GM19328 (cell line): ENCODE data around the gene RNPS1.
A peak's percentile ranks its signal among the peaks of the same experiment; 100 is the strongest.
"Not testable (repeated sequence)": the region's sequence is repeated elsewhere in the genome, so short reads cannot be mapped to it uniquely, and the experiment has no call there.

Source experiments
- ATAC-seq: cut with Tn5 transposase; IDR thresholded peaks from one replicate; pipeline ENCODE4 v1.9.1; 2021; ENCODE audit warnings: mild to moderate bottlenecking, moderate library complexity; ENCODE audit not compliant: unreplicated experiment

RNPS1 gene

DNA sequence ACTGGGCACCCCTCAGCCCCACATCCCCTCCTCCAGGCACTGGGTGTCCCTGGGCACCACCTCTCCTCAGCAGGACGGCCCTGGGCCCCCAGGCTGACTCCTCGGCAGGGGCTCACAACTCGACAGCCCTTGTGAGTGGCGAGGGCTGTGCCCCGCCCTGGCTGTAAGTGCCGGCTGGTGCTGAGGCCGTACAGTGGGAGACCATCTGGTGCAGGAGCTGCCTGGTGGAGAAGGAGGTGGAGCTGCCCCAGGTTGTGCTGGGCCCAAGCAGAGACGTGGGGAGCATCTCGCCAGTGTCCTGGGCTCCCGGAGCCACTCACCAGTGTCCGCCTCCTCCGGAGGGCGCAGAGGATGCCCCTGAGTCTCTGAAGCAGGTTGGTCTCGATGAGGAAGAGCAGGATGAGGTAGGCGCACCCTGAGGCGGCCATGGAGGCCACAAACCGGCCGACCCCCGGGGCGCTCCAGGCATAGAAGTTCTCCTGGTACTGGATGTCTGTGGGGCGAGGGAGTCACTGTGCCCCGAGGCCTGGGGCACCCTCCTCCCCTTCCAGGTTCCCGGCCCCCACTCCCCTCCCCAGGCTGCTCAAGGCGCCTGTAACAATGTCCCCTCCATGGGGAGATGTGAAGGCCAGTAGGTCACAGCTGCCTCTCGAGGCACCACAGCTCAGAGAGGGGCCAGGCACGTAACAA is 15.1 kb upstream of the RNPS1 start:
- ATAC-seq: no peak

DNA sequence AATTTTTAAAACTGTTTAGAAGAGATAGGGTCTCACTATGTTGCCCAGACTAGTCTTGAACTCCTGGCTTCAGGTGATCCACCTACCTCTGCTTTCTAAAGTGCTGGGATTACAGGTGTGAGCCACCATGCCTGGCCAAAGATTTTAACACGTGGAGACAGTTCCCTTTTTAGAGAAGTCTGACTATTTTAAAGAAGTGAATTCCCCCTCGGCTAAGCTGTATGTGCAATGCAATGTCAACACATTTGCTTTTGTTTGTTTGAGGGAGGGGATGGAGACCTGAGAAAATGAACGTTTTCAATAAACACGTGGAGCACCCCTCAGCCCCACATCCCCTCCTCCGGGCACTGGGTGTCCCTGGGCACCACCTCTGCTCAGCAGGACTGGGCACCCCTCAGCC is 14.3 kb upstream of the RNPS1 start:
- ATAC-seq: no peak

- no peak for ATAC-seq
These were observed 13.1 kb upstream of the RNPS1 start for GRCh38 chr16:2280981-2281542.

DNA sequence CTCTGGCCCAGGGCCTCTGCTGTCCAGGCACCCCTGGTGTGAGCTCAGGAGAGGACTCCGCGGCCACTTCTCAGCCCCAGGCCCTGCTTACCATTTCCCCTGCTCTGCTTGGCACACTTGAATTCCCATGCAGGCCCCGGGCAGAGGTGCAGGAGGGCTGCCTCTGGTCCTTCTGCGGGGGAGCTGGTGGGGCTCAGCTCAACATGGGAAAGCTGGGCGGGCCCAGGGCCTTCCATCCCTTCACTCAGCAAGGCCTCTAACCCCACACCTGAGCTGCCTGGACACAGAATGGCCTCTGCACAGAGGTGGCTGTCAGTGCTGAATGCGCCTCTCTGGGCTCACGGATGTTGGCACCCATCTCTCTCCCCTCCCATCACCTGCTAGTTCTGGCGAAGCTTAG is 12.5 kb upstream of the RNPS1 start:
- ATAC-seq: no peak

GRCh38 chr16:2278956-2279800 is 11.3 kb upstream of the RNPS1 start:
- no peak for ATAC-seq

DNA sequence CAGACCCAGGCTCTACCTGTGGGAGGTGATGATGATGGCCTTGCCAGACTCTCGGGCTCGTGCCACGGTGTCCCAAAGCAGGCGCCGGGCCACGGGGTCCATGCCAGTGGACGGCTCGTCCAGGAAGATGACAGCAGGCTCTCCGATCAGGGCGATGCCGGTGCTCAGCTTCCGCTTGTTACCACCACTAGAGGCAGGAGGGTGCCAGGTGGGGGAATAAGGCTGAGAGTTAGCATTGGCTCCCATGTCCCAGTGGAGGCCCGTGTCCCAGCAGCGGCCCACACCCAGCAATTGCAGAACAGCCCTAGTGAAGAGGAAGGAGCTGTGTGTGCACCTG is 10.3 kb upstream of the RNPS1 start:
- ATAC-seq: no peak

DNA sequence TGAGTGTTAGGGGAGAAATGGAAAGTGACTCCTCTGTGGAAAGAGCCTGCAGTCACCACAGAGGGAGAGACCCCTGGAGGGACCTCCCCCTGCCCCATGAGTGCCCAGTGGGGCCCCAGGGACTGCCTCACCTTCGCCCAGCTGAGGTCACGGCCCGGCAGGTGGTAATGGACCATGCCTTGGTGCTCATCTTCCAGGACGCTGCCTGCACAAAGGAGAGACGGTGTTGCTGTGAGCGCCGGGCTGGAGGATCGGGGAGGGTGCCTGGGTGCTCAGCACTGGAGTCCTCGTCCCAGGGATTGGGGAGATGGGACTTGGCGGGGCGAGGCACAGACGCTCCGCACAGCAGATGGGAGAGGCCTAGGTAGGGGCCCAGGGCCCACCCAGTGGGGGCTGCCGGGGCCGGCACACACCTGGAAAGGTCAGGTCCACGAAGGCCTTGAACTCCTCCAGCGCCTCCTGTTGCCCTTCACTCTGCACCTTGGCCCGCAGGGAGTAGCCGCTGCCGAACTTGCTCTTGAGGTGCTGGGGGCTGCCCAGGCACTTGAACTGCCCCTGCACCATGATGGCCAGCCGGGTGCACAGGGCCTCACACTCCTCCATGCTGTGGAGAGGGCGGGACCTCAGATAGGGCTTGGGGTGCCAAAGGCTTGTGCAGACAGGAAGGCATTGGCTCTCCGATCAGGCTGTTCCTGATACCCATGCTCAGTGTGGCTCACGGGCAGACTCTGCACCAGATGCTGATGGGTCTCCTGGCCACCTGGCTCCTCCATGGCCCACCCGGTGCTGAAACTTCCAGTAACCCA is 9.7 kb upstream of the RNPS1 start:
- no peak for ATAC-seq

DNA sequence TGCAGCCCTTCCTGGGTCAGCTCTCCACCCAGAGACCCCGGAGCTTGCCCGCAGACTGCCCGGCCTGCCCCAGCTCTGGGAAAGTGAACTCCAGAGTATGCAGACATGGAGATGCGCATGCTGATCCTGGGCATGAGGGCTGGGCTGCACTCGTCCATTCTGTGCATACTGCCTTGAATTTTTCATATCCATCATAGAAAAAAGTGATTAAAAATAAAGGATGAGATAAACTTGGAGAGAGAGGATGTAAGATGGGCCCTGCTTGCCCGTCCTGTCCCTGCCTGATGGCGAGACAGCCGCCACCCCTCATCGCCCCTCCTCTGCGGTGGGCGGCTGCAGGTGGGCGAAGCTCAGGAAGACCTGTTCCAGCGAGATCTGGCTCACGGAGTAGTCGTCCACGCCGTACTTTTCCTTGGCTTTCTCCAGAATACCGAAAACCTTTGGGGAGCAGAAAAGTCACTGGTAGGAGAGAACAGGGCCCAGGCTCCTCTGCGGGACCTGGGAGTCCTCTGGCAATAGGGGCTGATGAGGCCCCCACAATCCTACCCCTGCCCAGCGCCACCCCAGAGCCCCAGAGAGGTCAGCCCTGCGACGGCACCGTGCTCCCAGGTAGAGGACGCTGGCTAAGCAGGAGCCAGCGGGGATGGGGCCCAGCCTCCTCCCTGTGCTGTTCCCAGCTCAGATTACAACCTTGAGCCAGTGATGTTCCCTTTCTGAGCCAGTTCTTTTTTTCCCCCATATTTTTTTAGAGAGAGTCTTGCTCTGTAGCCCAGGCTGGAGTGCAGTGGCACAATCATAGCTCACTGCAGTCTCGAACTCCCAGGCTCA is 8.7 kb upstream of the RNPS1 start:
- no peak for ATAC-seq

DNA sequence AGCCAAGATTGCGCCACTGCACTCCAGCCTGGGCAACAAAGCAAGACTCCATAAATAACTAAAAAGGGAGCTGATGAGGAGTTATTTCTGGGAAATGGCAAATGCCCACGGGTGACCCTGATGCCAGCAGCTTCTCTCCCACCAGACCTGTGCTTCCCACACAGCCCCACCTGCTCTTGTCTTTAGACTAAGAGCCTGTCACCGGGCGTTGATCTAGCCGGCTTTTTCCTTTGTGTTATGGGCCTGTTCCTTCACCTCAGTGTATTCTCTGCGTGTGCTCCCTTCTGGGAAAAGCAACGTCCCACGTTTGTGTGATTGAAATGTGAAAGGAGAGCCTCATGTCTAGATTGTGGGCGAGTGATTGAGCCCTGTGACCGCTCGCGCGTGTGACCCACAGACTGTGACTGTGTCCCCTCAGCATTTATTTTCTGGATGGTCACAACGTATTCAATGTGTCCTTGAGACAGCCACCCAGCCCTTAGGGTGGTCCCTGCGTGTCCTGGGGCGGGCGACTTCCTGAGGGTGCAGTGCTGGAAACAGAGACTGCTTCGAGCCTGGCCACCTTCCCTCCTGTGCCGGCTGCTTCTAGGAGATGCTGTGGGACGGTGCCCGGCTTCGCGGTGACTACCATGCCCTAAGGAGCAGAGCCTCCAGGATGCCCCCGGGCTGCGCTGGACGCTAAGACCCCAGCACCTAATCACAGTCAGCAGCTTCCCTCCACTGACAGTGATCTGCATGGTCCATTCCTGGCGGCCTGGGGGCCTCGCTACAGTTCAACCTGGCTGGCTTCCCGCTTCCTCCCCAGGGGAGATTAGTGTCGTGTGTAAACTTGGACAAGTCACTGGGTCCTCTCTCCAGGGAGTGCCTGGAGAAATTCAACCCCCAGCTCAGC is 7.8 kb upstream of the RNPS1 start:
- no peak for ATAC-seq

GRCh38 chr16:2273931-2274330 is 6.0 kb upstream of the RNPS1 start:
- ATAC-seq: no peak

- ATAC-seq: no peak
These were observed 5.6 kb upstream of the RNPS1 start for GRCh38 chr16:2273484-2273883.

DNA sequence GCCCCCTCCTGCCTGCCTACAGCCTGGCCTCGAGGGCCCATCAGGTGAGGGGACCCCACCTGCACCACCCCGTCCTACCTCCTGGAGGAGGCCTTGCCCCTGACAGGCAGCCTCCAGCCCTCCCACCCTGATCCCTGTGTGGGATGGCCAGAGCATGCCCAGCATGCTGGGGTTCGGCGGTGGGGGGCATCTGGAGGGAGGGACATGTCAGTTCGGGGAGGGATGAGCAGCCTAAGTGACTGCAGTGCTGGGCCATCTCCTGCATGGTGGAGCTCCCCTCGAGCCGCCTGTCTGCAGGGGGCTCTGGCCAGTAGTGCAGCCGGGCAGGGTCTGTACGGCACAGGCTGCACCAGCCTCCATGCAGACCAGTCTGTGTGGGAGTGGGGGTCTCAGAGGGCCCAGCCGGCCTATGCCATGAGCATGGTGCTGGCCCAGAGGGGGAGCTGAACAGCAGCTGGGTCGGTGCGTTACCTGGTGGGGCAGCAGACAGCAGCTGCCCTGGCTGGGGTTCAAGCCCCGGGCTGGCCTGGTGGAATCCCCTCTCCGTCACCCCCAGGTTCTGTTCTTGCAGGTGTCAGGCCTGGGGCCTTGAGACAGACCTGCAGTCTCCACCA is 4.0 kb upstream of the RNPS1 start:
- ATAC-seq: no peak

GRCh38 chr16:2270588-2271470 is 2.9 kb upstream of the RNPS1 start:
- ATAC-seq: no peak

- ATAC-seq: no peak
These were observed 2.1 kb upstream of the RNPS1 start for GRCh38 chr16:2270070-2270462.

- ATAC-seq: peak; percentile 55
These were observed 417 bp downstream of the RNPS1 start for GRCh38 chr16:2267505-2267912.

GRCh38 chr16:2266887-2267286 is 1.0 kb downstream of the RNPS1 start:
- not testable (repeated sequence) for ATAC-seq

GRCh38 chr16:2263026-2263425 is 4.9 kb downstream of the RNPS1 start:
- ATAC-seq: not testable (repeated sequence)

DNA sequence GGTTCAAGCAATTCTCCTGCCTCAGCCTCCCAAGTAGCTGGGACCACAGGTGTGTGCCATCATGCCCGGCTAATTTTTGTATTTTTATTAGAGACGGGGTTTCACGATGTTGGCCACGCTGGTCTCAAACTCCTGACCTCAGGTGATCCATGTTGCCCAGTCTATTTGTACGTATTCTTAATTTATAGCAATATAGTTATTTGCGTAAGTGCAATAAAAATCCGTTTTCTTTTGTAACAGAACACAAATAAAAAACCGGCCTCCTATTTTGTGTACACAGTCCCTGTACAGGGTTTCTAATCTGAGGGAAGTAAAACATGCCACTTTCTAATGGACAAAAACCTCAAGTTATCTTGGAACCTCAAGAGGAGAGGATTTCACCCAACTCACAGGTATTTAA is 7.7 kb downstream of the RNPS1 start:
- no peak for ATAC-seq
